Activated CD8-positive, alpha-beta memory T cell treated with anti-CD3 and anti-CD28 coated beads for 4 hours (primary cell): ENCODE measurements around the gene LIPG.

Experiments
- DNase-seq, 2 donors: peaks; one replicate each; pipeline ENCODE4 v3.0.0-alpha.2; 2020; ENCODE audit warnings: low read depth in 2 of 2

LIPG gene

GRCh38 chr18:49612515-49613033, 50.7 kb downstream of the LIPG start:
- DNase-seq: no peak

GRCh38 chr18:49613141-49613640, 51.3 kb downstream of the LIPG start:
- no peak for DNase-seq

- DNase-seq: no peak
Observed at GRCh38 chr18:49613641-49614151, 51.8 kb downstream of the LIPG start.

- no peak for DNase-seq
Observed at GRCh38 chr18:49616618-49617328, 54.9 kb downstream of the LIPG start.

- no peak for DNase-seq
Observed at GRCh38 chr18:49617329-49617695, 55.5 kb downstream of the LIPG start.

- DNase-seq: no peak
Observed at GRCh38 chr18:49617865-49618264, 56.0 kb downstream of the LIPG start.

- DNase-seq: no peak
Observed at GRCh38 chr18:49618742-49619681, 57.2 kb downstream of the LIPG start.

- DNase-seq: no peak
Observed at GRCh38 chr18:49619801-49620200, 57.9 kb downstream of the LIPG start.

- DNase-seq: no peak
Observed at GRCh38 chr18:49621301-49621700, 59.4 kb downstream of the LIPG start.

- no peak for DNase-seq
Observed at GRCh38 chr18:49621717-49622351, 60.0 kb downstream of the LIPG start.

GRCh38 chr18:49623571-49623970, 61.7 kb downstream of the LIPG start:
- no peak for DNase-seq

- DNase-seq: no peak
Observed at GRCh38 chr18:49625021-49625691, 63.3 kb downstream of the LIPG start.

- no peak for DNase-seq
Observed at GRCh38 chr18:49626842-49627467, 65.1 kb downstream of the LIPG start.

- no peak for DNase-seq
Observed at GRCh38 chr18:49628119-49628518, 66.3 kb downstream of the LIPG start.

- DNase-seq: no peak
Observed at GRCh38 chr18:49628881-49629795, 67.3 kb downstream of the LIPG start.

GRCh38 chr18:49630246-49630699, 68.4 kb downstream of the LIPG start:
- DNase-seq: no peak

- DNase-seq: no peak
Observed at GRCh38 chr18:49631146-49631866, 69.4 kb downstream of the LIPG start.

GRCh38 chr18:49632588-49632987, 70.7 kb downstream of the LIPG start:
- DNase-seq: no peak

- DNase-seq: no peak
Observed at GRCh38 chr18:49638209-49638785, 76.4 kb downstream of the LIPG start.
